Measurements from ENCODE around the gene PRKAR1B. TPM values are rescaled to one million over a fixed set of nuclear protein-coding genes. Genes with fewer than 3 reads are reported as not detected.
"Not testable (repeated sequence)": the region's sequence is repeated elsewhere in the genome, so short reads cannot be mapped to it uniquely, and the experiment has no call there.

The PRKAR1B gene
- total RNA-seq, 1 experiment from 2014 or later: 9.6 TPM

- H3K4me1 ChIP-seq (ENCODE audit: low read length): no peaks in the 10 kb centered on the region
- H4K20me1 ChIP-seq (ENCODE audit: insufficient read depth, low read depth, low read length): no peaks in the 10 kb centered on the region
- no peak overlapping the region for H2AFZ ChIP-seq (ENCODE audit: low read length)
- H3K27ac ChIP-seq (ENCODE audit: low read length): no peak overlapping the region
- no peaks in the 10 kb centered on the region for H3K27me3 ChIP-seq (ENCODE audit: low read length)
- no peak overlapping the region for H3K4me3 ChIP-seq (ENCODE audit: low read length)
- no peaks in the 10 kb centered on the region for H3K9me3 ChIP-seq (ENCODE audit: low read length)
- H3K9me2 ChIP-seq (replicated peaks; ENCODE audit: insufficient read depth, low read length): no peaks in the 10 kb centered on the region
- no peak overlapping the region for H3K9ac ChIP-seq (ENCODE audit: low read length)
- no peaks in the 10 kb centered on the region for H3K79me2 ChIP-seq (ENCODE audit: low read length)
- H3K4me2 ChIP-seq (ENCODE audit: low read depth, low read length, poor library complexity, severe bottlenecking): no peak overlapping the region
- no peak for DNase-seq
- H3K36me3 ChIP-seq (ENCODE audit: insufficient read depth, low read length): no peaks in the 10 kb centered on the region
Measured at GRCh38 chr7:553636-554111, 173.4 kb downstream of the PRKAR1B start.

- H4K20me1 ChIP-seq (ENCODE audit: insufficient read depth, low read depth, low read length): no peaks in the 10 kb centered on the region
- no peaks in the 10 kb centered on the region for H3K36me3 ChIP-seq (ENCODE audit: insufficient read depth, low read length)
- H3K4me1 ChIP-seq (ENCODE audit: low read length): no peaks in the 10 kb centered on the region
- DNase-seq: no peak
- H3K79me2 ChIP-seq (ENCODE audit: low read length): no peaks in the 10 kb centered on the region
- H3K4me3 ChIP-seq (ENCODE audit: low read length): no peak overlapping the region
- no peak overlapping the region for H3K4me2 ChIP-seq (ENCODE audit: low read depth, low read length, poor library complexity, severe bottlenecking)
- no peak overlapping the region for H3K9ac ChIP-seq (ENCODE audit: low read length)
- no peak overlapping the region for H3K27ac ChIP-seq (ENCODE audit: low read length)
- no peak overlapping the region for H2AFZ ChIP-seq (ENCODE audit: low read length)
- H3K9me3 ChIP-seq (ENCODE audit: low read length): no peaks in the 10 kb centered on the region
- H3K27me3 ChIP-seq (ENCODE audit: low read length): no peaks in the 10 kb centered on the region
- no peaks in the 10 kb centered on the region for H3K9me2 ChIP-seq (replicated peaks; ENCODE audit: insufficient read depth, low read length)
Measured at GRCh38 chr7:552868-553635, 174.0 kb downstream of the PRKAR1B start.

DNA sequence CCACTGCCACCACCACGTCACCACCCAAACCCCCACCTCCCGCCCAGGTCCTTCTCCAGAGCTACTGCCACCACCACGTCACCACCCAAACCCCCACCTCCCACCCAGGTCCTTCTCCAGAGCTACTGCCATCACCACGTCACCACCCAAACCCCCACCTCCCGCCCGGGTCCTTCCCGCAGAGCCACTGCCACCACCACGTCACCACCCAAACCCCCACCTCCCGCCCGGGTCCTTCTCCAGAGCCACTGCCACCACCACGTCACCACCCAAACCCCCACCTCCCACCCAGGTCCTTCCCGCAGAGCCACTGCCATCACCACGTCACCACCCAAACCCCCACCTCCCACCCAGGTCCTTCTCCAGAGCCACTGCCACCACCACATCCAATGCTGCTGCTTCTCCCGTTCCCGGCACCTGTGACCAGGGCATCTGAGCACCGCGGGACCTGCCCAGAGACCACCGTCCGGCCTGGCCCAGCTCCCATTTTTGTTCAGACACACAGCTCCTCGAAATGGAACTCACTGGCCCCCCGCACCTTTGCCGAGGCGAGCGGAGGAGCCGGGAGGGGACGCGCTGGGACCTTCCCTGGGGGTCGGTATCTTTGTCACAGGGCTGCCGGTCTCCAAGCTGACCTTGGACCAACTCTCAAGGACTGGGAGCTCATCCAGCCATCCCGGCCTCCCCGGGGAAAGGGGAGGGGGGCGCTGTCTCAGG is 174.8 kb downstream of the PRKAR1B start:
- H3K4me3 ChIP-seq (ENCODE audit: low read length); H3K27me3 ChIP-seq (ENCODE audit: low read length); H3K9me3 ChIP-seq (ENCODE audit: low read length); H3K36me3 ChIP-seq (ENCODE audit: insufficient read depth, low read length); H3K9ac ChIP-seq (ENCODE audit: low read length); H3K4me1 ChIP-seq (ENCODE audit: low read length); H3K9me2 ChIP-seq (replicated peaks; ENCODE audit: insufficient read depth, low read length); H3K79me2 ChIP-seq (ENCODE audit: low read length); H3K27ac ChIP-seq (ENCODE audit: low read length); H2AFZ ChIP-seq (ENCODE audit: low read length); H3K4me2 ChIP-seq (ENCODE audit: low read depth, low read length, poor library complexity, severe bottlenecking); H4K20me1 ChIP-seq (ENCODE audit: insufficient read depth, low read depth, low read length); DNase-seq: not testable (repeated sequence)

- H3K9ac ChIP-seq (ENCODE audit: low read length); H3K36me3 ChIP-seq (ENCODE audit: insufficient read depth, low read length); H3K79me2 ChIP-seq (ENCODE audit: low read length); H3K27ac ChIP-seq (ENCODE audit: low read length); H3K4me3 ChIP-seq (ENCODE audit: low read length); H3K4me1 ChIP-seq (ENCODE audit: low read length); H3K9me3 ChIP-seq (ENCODE audit: low read length); H3K27me3 ChIP-seq (ENCODE audit: low read length); H3K9me2 ChIP-seq (replicated peaks; ENCODE audit: insufficient read depth, low read length); H4K20me1 ChIP-seq (ENCODE audit: insufficient read depth, low read depth, low read length); H3K4me2 ChIP-seq (ENCODE audit: low read depth, low read length, poor library complexity, severe bottlenecking); DNase-seq; H2AFZ ChIP-seq (ENCODE audit: low read length): not testable (repeated sequence)
Measured at GRCh38 chr7:551615-551970, 175.5 kb downstream of the PRKAR1B start.

GRCh38 chr7:550881-551614 is 176.0 kb downstream of the PRKAR1B start:
- no peaks in the 10 kb centered on the region for H4K20me1 ChIP-seq (ENCODE audit: insufficient read depth, low read depth, low read length)
- H3K4me3 ChIP-seq (ENCODE audit: low read length): no peak overlapping the region
- H2AFZ ChIP-seq (ENCODE audit: low read length): no peak overlapping the region
- H3K27me3 ChIP-seq (ENCODE audit: low read length): no peaks in the 10 kb centered on the region
- no peak overlapping the region for H3K27ac ChIP-seq (ENCODE audit: low read length)
- H3K4me2 ChIP-seq (ENCODE audit: low read depth, low read length, poor library complexity, severe bottlenecking): no peak overlapping the region
- H3K4me1 ChIP-seq (ENCODE audit: low read length): no peaks in the 10 kb centered on the region
- no peak overlapping the region for H3K9ac ChIP-seq (ENCODE audit: low read length)
- DNase-seq: no peak
- H3K9me3 ChIP-seq (ENCODE audit: low read length): no peaks in the 10 kb centered on the region
- no peaks in the 10 kb centered on the region for H3K79me2 ChIP-seq (ENCODE audit: low read length)
- no peaks in the 10 kb centered on the region for H3K9me2 ChIP-seq (replicated peaks; ENCODE audit: insufficient read depth, low read length)
- no peaks in the 10 kb centered on the region for H3K36me3 ChIP-seq (ENCODE audit: insufficient read depth, low read length)

DNA sequence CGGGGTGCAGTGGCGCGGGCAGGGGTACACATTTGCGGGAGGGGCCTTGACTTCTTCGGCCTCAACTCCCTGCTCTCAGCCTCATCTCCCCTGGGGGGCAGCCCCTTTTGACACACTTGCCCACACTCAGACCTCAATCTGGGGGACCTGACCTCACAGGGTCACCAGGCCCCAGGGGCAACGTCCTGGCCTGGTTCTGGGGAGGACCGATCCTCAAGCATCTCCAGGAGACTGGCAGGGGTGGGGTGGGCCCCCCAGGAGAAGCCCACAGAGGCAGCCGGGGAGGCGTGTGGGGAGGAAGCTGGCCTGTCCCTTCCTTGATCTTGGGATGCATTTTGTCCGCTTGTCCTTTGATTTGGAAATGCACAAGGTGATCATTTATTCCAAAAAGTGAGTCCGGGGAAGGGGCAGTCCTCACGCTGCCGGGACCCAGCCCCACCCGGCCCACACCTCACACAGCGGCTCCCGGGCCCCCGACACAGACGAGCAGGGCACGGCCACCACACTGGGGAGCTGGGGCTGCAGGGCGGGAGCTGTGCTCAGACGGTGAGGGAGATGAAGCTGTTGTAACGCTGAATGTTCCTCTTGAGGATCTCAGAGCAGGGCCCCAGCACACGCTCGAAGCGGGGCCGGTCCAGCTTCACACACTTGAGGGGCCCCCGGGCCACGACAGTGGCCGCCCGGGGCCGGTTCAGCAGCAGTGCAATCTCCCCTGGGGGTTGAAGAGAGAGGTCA is 177.0 kb downstream of the PRKAR1B start:
- no peaks in the 10 kb centered on the region for H3K36me3 ChIP-seq (ENCODE audit: insufficient read depth, low read length)
- H3K27ac ChIP-seq (ENCODE audit: low read length): no peak overlapping the region
- H2AFZ ChIP-seq (ENCODE audit: low read length): no peak overlapping the region
- no peaks in the 10 kb centered on the region for H3K79me2 ChIP-seq (ENCODE audit: low read length)
- DNase-seq: no peak
- no peaks in the 10 kb centered on the region for H3K4me1 ChIP-seq (ENCODE audit: low read length)
- H3K9me2 ChIP-seq (replicated peaks; ENCODE audit: insufficient read depth, low read length): no peaks in the 10 kb centered on the region
- H3K9ac ChIP-seq (ENCODE audit: low read length): no peak overlapping the region
- no peaks in the 10 kb centered on the region for H3K27me3 ChIP-seq (ENCODE audit: low read length)
- no peaks in the 10 kb centered on the region for H3K9me3 ChIP-seq (ENCODE audit: low read length)
- no peak overlapping the region for H3K4me2 ChIP-seq (ENCODE audit: low read depth, low read length, poor library complexity, severe bottlenecking)
- H4K20me1 ChIP-seq (ENCODE audit: insufficient read depth, low read depth, low read length): no peaks in the 10 kb centered on the region
- no peak overlapping the region for H3K4me3 ChIP-seq (ENCODE audit: low read length)

DNA sequence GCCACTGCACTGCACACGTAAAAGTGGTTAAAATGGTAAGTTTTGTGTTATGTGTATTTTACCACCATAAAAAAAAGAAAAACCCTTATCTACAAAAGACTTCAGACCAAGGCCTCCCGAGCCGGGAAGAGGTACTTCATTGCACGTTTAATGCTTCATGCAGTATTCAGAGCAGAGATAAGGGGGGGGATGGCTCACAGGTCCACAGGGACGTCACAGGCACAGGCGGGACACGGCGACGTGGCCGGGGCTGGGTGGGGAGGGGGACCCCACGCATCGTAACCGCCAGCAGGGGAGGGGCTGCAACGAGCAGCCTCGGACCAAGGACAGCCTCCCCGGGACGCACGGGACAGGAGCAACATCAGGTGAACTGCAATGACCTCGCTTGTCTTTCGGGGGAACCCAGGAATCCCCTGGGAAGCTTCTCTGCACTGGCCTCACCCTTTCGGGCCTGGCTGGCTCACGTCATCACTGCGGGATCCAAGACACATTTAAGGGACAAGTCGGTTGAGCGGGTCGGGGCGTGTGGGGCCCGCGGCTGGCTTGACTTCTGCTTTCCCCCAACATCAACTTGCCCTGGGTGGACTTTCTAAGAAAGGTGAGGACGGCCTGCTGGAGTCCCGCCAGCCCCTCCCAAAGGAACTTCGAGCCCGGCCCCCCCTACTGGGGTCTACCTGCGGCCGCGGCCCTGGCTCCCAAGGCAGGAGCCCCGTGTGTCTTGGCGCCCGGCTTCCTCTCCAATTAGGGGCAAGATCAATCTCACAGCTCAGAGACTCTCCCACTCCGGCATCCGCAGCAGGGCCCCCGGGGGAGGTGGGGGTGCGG is 177.8 kb downstream of the PRKAR1B start:
- Histone ChIP-seq H3K27ac (ENCODE audit: low read length) (no peak overlapping the region), H4K20me1 (ENCODE audit: insufficient read depth, low read depth, low read length) (no peaks in the 10 kb centered on the region), H3K79me2 (ENCODE audit: low read length) (no peaks in the 10 kb centered on the region), H2AFZ (ENCODE audit: low read length) (no peak overlapping the region), H3K9me3 (ENCODE audit: low read length) (no peaks in the 10 kb centered on the region), H3K4me1 (ENCODE audit: low read length) (no peaks in the 10 kb centered on the region), H3K36me3 (ENCODE audit: insufficient read depth, low read length) (no peaks in the 10 kb centered on the region), H3K9me2 (replicated peaks; ENCODE audit: insufficient read depth, low read length) (no peaks in the 10 kb centered on the region), H3K9ac (ENCODE audit: low read length) (no peak overlapping the region), H3K27me3 (ENCODE audit: low read length) (no peaks in the 10 kb centered on the region), H3K4me3 (ENCODE audit: low read length) (no peak overlapping the region), H3K4me2 (ENCODE audit: low read depth, low read length, poor library complexity, severe bottlenecking) (no peak overlapping the region)
- no peak for DNase-seq

Data from Karpas-422 (cell line).